K562 (cell line): ENCODE measurements around the gene SEC14L2. TPM values are rescaled to one million over a fixed set of nuclear protein-coding genes. Genes with fewer than 3 reads are reported as not detected.

Experiments
- BRCA1 ChIP-seq, 2 experiments: fragments of 450-650 bp in 1 of 2; sonication (generic) in 1 of 2; formaldehyde crosslinking in 1 of 2; IDR thresholded peaks; 2 replicates each; pipeline versions ENCODE4 v1.5.0 to v1.6.1; 2017 to 2020; ENCODE audit warnings: mild to moderate bottlenecking in 1 of 2, missing genetic modification reagents in 1 of 2
- CHCHD3 ChIP-seq: fragments of 250-450 bp; sonication (Bioruptor Pico); IDR thresholded peaks from 2 replicates; pipeline ENCODE4 v2.1.2; 2022; ENCODE audit warnings: mild to moderate bottlenecking
- MIER1 ChIP-seq: fragments of 450-650 bp; IDR thresholded peaks from 2 replicates; pipeline ENCODE4 v1.6.1; 2016; ENCODE audit warnings: antibody characterized with exemption, mild to moderate bottlenecking, low read depth
- PHTF2 ChIP-seq: fragments of 250-450 bp; sonication (Bioruptor Pico); IDR thresholded peaks from 2 replicates; pipeline ENCODE4 v1.5.0; 2021; ENCODE audit warnings: mild to moderate bottlenecking
- POLR2B ChIP-seq: fragments of 450-650 bp; IDR thresholded peaks from 2 replicates; pipeline ENCODE4 v1.6.1; 2018; ENCODE audit warnings: low read depth; ENCODE audit not compliant: partially characterized antibody
- THRB ChIP-seq: fragments of 450-650 bp; formaldehyde crosslinking; conservative IDR thresholded peaks from 2 replicates; pipeline ENCODE4 v1.4.0; 2022; ENCODE audit warnings: mild to moderate bottlenecking, missing genetic modification characterization
- ZBTB40 ChIP-seq, 2 experiments: fragments of 450-650 bp in 1 of 2; sonication (generic) in 1 of 2; formaldehyde crosslinking in 1 of 2; IDR thresholded peaks; 2 replicates each; pipeline versions ENCODE4 v1.7.1 to v1.9.0; 2016 to 2022; ENCODE audit warnings: inconsistent platforms in 1 of 2, mild to moderate bottlenecking in 1 of 2, missing genetic modification reagents in 1 of 2
- ZNF407 ChIP-seq: fragments of 450-650 bp; IDR thresholded peaks from 2 replicates; pipeline ENCODE4 v1.6.1; 2016; ENCODE audit warnings: low read depth
- polyA plus RNA-seq, 8 experiments: library from polyadenylated mRNA; depleted of rRNA in 4 of 8; stranded (reverse) in 5 of 8; unstranded in 3 of 8; fragments of >200 nt; fragmentation: Nextera tagmentation in 2 of 8; fragmentation: Illumina TruSeq in 1 of 8; extraction: Ambion mirVana in 2 of 8; extraction: Trizol in 1 of 8; gene quantifications; 2 replicates each; pipeline versions ENCODE4 v1.2.1 to v1.2.3, GENCODE V29; 2011 to 2014; ENCODE audit warnings: inconsistent platforms in 1 of 8, missing spikeins in 1 of 8
- total RNA-seq, 7 experiments: library from RNA; depleted of rRNA in 6 of 7; stranded (reverse); fragments of >200 nt in 6 of 7; fragmentation: Illumina TruSeq in 2 of 7; extraction: Trizol in 2 of 7; gene quantifications; 2 replicates each; pipeline versions ENCODE4 v1.2.1 to v1.2.3, GENCODE V29; 2011 to 2021; ENCODE audit warnings: low replicate concordance in 1 of 7

The SEC14L2 gene
- total and polyA plus RNA-seq, 9 of the 15 experiments (the other 6 are each of a cell fraction or from before 2014, with no cell fraction given), result 0.03 to 0.17 (median 0.10) TPM

DNA sequence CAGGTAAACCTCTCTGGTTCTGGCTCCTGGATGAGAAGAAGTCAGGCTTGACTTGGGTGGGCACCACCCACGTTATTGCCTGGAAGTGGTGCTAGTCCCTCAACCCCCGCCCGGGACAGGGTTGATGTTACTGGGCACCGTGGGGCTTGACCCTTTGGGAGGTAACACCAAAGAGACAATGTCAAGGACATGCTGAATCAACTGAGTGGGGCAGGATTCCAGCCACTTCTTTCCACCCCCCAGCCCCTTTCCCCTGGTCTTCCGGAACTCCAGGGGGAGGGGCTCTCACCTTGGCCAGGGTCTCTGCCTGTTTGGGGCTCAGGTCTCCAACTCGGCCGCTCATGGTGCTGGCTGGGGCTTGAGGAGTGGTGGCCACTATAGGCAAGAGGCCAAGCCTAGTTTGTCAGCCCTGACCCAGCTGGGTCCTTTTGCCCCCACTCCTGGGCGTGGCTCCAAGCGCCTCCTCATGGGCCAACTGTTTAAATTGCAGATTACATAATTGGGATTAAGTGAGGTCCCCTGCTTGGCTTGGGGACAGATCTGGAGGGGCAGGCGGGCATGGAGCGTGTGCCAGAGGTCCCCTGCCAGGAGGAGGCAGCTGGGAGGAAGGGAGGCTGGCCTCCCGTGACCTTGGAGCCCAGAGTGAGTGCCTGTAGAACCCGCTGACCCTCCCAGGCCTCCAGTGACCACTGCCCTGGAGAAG is 74.9 kb downstream of the SEC14L2 start, which contains the start of gene SEC14L3 (continued):
- TF ChIP-seq ZBTB40 (IDR thresholded peaks at IDR 0.05) (no peak), ZBTB40 (CRISPR knock-in tag; IDR thresholded peaks at IDR 0.05) (no peak), BRCA1 (IDR thresholded peaks at IDR 0.05) (no peak), BRCA1 (CRISPR knock-in tag; IDR thresholded peaks at IDR 0.05) (no peak), PHTF2 (no peak), THRB (CRISPR knock-in tag) (no peak), CHCHD3 (CRISPR knock-in tag) (no peak), POLR2B (no peak), ZNF407 (no peak), MIER1 (no peak)
